A673 (cell line): Measurements from ENCODE around the gene PODXL.

Experiments
- CTCF ChIP-seq: fragments of 300-800, 200-600 bp; sonication (generic); conservative IDR thresholded peaks from 2 replicates; pipeline ENCODE4 v1.5.1; 2017; ENCODE audit warnings: low read depth, mild to moderate bottlenecking, antibody characterized with exemption, low read length, moderate library complexity, mixed read lengths
- EZH2 ChIP-seq: fragments of 200-600 bp; sonication (generic); IDR thresholded peaks from 2 replicates; pipeline ENCODE4 v1.6.1; 2017; ENCODE audit warnings: borderline replicate concordance, low read depth, mild to moderate bottlenecking, mixed read lengths, antibody characterized with exemption, low read length; ENCODE audit not compliant: poor library complexity, severe bottlenecking

GRCh38 chr7:131544021-131544420, 12.4 kb downstream of the PODXL start:
- TF ChIP-seq CTCF (no peak), EZH2 (no peak)
